IPS-11a (cell line): ENCODE data around the gene STEAP1B.
"Not testable (repeated sequence)": the region's sequence is repeated elsewhere in the genome, so short reads cannot be mapped to it uniquely, and the experiment has no call there.

Experiments used
- H3K4me3 ChIP-seq: one replicate; pipeline ENCODE4 v1.5.1; 2013; ENCODE audit warnings: low read depth, low read length, control low read depth

STEAP1B gene

DNA sequence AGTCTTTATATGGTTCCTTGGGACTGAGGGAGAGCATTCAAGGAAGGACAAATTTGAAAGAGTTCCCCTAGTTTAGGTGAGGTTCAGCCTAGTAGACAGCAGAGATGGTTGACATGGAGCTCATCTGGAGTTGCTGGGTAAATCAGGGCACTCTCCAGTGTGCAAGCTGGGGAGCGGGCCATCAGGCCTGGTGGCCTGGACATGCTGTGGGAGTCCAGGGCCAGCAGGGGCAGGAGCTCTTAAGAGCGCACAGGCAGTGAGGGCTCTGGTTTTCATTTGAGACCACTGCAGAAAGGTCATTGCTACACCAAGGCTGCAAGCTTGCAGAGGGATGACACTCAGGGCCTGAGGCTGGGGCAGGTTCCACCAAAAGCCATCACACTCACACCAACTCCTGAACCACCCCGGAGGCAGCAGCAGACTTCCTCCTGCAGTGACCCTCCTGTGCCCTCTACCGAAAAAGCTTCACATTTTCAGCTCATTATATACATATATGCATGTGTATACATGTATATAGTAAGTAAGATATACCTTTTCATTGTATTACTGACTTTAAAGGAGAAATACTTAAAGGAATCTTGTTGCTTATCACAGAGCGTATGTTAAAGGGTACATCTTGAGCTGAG, 39.5 kb downstream of the STEAP1B start:
- H3K4me3 ChIP-seq = no peak overlapping the region

DNA sequence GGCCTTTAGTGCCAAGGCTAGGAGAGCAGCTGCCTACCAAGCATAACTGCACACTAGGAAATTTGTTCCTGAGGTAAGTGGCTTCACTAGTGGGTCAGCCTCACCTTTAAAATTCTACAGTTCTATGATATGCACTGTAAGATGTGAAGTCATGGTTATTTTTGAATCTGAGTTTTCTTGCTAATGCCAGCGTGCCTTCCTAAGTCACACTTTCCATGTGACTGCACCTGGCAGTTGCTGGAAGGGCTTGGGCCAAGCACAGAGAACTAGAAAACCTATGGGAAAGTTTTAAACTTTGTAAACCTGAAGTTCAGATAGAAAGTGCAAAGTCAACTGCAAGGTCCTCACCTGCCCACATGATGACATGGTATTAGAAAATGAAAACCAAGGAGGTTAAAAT, 42.5 kb downstream of the STEAP1B start:
- no peak overlapping the region for H3K4me3 ChIP-seq

DNA sequence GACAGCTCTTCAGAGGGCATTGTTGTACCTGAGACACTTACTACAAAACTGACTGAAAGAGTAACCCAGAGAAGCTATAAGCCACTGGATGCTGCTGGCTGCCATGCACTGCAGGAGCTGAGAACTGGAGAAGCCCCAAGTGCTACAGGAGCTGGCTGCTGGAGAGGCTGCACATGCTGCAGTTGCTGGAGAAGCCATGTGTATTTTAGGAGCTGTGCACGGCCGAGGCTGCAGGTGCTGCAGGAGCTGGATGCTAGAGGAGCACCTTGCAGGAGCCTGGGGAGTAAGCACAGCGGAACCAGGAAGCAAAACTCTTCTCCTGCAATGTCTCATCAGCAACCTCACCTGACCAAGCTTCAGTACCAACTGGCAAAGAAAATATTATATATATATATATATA, 45.5 kb downstream of the STEAP1B start:
- H3K4me3 ChIP-seq = no peak overlapping the region

DNA sequence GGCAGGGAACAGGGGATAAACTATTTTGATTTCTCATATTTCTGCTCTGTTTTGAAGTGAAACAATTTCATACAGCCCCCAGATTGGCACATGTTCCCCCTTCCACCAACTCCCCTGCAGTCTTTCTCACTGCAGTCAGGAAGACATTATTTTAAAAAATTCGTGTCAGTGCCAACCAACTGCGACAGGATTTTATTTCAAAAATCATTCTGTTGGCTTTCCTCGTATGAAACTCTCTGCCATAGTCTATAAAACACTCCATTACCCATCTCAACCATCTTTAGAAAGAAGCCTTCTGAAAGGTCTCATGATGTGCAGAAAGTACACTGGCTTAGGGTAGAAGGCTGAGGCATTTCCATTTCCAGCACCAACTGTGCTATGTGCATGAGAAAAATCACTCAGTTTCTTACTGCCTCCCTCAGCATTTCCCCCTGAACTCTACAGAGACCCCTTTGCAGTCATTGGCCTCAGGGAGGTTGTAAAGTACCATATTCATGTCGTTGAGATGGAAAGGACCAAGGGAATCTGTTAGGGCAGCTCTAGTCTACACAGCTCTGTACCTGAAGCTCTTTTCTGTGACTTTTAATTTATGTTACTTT, 46.9 kb downstream of the STEAP1B start:
- H3K4me3 ChIP-seq = no peak overlapping the region

DNA sequence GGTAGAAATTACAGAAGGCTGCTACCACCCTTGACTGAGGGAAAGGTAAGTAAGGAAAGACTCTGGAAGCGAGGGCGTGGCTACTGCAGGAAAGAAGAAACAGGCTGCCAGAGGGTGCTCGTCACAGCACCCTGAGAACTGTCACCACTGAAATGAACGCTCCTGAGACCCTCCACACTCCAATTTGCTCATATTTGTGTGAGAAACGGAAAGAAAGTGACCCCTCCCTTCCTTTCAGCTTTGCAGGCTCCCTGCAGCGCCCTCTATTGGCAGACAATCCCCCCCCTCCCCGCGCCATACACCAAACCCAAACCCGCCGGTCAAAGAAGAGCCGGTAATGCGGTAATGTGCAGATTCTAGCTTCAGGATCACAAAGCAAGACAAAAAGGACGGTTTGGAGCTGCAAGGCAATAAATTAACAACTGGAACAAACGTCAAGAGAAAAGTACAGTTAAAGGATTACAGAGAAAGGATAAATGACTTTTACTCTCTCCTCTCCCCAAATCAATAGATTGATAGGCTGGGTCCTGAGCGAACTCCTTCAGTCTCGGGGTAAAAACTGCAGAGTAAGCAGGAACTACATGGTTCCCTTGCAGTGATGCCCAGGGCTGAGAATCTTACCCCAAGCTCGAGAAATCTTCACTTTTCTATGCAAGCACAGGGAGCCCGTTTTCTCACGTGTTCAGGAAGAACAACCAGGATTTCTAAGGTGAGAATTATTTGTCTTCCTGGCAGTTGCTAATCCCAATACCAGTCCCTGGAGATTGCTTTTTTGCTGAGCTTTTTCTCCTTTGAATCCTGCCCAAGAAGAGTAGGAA, 47.6 kb downstream of the STEAP1B start:
- H3K4me3 ChIP-seq = no peak overlapping the region

DNA sequence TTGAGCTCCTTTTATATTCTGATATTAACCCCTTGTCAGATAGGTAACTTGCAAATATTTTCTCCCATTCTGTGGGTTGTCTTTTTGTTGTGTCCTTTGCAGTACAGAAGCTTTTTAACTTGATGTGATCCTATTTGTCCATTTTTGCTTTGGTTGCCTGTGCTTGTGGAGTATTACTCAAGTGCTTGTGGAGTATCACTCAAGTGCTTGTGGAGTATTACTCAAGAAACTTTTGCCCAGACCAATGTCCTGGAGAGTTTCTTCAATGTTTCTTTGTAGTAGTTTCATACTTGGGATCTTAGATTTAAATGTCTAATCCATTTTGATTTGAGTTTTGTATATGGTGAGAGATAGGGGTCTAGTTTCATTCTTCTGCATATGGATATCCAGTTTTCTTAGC, 50.0 kb downstream of the STEAP1B start:
- not testable (repeated sequence) for H3K4me3 ChIP-seq

DNA sequence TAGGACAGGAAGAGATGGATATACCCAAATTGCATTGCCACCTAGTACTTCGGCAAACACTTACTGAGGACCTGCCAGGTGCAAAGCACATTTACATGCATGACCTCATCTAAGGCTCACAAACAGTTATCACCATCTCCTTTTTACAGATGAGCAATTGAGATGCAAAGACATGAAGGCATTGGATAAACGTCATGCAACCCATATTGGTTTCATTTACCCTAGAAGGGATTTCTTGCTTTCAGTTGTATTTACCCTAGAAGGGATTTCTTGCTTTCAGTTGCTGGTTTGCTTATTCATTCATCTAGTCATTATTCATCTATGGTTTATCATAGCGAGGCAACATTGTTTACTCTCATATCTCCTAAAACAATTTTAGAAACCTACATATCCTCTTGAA, 52.2 kb downstream of the STEAP1B start:
- no peak overlapping the region for H3K4me3 ChIP-seq

DNA sequence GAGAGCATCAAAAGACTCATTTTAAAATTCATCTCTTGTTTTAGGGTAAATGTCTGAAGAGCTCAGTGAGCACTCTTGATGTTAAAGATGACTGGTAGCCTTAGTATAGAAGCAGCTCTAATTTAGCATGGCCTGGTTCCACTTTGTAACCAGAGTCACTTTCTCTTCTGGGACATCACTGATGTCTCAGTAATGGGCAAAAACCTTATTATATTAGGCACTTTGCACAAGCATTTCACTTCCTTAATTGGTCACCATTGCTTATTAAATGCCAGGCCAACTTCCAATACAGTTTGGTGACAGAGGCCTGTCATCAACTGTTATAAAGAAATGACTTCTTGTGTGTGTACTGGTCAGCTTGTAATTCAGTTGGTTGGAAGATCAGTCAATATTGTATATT, 53.0 kb downstream of the STEAP1B start:
- H3K4me3 ChIP-seq = no peak overlapping the region

DNA sequence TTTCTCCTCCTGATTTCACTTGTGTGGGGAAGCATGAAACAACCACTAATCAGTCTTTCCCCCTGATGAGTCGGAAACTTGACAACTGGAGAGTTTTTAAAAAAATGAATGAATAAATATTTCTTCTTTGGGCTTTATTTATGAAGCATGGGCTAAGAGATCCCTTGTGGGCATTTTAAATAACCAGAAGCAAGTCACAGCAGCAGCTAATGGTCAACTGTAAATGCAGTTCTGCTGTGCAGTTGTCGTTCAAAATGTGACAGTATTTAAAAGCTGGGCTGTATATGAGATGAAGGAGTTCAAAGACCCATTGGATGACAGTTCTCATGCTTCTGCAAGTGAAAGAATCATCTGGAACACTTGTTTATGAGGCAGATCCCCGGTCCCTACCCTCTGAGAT, 54.1 kb downstream of the STEAP1B start:
- no peak overlapping the region for H3K4me3 ChIP-seq

DNA sequence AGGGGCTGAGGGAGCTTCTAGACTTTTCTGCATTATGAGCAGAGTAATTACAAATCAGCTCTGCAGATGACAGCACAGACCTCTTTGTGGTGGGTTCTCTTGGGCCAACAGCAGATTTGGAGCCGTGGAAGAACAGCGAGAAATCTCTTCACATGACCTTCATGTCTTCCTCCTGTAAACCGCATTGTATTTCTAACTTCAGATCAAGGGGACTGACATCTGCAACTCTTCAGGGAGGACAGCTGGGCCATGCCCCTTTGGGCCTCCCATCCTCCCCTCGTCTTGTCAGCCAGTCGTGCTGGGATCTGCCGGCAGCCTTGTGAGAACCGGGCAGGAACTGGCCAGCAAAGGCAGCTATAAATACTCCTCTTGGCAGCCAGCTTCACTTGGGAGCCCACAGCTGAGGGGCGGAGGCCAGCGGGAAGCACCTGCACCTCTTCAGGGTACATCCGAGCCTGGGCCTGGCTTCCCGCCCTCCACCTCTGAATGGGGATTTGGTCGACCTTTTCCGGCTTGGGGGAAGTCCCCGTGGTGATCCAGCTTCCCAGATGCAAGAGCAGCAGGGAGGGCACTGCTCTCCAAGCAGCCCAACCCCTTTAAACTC, 54.7 kb downstream of the STEAP1B start:
- no peak overlapping the region for H3K4me3 ChIP-seq

DNA sequence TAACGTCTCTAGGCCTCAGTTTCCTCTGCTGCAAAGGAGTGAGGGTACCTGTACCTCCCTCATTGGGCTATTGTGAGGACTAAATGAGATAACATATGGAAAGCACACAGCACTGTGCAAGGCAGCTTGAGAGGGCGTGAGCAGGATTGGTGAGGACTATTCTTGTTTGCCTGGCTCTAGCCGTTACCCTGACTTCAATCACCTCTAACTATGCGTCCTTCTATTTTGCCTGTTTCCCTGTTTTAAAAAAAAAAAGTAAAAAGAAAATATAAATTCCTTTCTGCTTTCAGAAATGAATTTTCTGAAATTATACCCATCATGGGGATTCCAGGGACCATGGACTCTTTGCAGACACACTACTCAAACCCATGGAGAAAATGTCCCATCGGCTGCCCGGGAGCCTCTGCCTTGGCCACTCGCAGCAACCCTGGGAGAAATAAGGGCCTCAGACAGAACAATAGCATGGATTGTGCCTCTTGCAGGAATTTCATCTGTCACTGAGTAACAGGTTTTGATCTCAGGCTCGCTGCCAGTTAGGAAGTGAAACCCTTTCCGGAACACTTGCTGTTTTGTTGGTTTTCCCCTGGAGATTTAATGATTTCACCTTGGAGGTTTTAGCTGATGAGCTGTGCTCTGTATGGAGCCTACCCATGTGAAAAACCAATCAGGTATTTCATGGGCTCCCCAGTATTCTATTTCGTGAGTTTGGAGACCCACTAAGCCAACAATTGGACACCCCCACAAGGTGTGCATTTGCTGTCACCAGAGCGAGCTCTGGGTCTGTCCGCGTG, 55.6 kb downstream of the STEAP1B start:
- no peak overlapping the region for H3K4me3 ChIP-seq

DNA sequence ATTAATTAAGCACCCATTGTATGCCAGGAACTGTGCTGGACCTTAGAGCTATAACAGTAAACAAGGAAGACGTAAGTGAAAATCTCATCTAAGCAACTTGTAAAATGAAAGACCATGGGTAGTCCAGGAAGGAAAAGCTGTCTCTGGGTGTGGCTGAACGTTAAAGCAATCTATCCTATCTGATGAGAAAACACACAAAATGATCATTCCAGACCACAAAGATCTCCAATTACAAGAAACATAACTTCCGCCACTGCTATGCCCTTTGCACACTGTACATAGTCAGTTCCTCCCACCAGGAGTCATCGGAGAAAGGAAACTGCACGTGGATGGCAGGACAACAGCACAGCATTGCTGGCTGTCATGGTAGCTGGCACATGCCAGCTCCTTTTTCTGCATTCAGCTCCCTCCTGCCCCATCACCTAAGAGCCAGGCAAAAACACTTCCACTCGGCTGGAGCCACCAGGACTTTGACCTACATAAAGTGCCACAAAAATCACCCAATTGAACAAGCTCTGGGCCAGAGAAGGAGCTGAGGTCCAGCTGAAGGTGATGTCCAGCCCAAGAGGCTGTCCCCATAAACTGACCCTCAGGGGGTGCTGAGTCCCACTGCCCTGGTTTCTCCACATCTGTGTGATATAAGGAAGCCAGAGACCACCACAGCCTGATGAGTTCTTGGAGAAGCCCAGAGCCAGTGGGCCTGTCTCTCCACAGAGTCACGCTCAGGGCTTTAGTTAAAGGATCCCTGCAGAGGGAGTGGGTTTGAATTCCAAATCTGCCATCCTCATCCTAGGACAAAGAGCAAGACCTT, 56.4 kb downstream of the STEAP1B start:
- H3K4me3 ChIP-seq = no peak overlapping the region

DNA sequence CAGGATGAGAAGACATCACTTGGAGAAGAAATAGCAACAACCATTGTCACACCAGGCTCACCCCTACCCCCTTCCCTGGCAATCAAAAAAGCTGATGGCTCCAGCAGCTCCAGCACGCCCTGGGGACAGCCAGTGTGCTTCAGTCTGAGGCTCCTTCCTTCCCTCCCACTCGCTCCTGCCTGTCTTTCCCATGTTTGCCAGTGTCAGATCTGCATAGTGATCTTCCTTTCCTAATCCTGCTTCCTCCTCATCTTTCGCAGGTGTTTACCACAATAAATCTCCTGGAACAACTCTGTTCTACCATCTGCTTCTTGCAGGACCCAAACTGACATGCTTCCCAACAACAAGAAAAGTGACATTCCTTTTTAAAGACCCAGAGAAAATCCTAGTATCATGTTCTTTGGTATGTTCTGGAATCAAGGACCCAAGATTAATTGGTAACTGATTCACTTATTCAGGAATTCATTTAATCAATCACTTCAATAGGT, 57.1 kb downstream of the STEAP1B start:
- no peak overlapping the region for H3K4me3 ChIP-seq

DNA sequence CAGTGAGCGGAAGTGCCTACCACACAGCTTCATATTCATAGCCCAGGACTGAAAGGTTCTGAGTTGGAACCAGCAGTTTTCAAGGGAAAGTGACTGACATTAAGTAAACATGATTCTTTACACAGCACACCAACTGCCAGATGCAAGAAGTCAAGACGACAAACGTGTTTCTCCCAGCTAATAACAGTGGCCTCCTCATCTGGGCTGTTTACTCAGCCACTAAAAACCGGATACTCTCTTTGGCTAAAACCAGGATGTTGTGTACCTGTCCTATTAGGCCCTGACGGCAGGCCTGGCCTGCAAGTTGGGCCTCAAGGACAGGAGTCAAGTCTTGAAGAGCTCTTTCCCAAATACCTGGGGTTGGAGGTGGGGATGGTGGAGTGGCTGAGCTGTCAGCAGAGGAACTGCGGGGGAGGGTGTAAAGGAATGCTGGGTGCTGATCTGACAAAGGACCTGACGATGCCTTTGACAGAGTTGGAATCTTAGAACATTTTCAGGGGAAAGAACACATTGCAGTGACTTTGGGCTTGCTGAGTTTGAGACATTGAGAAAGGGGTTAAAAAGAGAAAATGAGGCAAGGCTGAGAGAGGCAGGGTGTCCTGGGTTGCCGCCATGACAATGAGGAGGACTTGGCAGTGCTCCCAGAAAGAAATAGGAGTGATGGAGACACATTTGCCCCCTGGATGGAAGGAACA, 57.7 kb downstream of the STEAP1B start:
- H3K4me3 ChIP-seq = no peak overlapping the region

DNA sequence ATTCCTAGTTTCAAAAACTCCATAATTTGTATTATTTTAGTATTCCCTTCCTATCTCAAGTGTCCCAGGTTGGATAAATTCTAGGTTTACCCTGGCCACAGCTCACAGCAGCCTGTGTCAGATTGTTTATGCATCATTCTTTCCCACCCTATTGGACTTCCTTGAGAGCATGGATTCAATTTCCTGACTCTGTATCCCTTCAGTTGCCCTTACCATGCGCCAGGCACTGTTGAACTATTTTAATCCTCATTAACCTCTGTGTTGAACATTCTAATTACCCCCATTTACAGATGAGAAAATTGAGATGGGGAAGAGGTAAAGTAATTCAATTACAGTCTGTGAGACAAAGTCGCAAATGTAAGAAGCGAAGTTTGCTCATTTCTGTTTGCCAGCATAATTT, 58.8 kb downstream of the STEAP1B start:
- no peak overlapping the region for H3K4me3 ChIP-seq

DNA sequence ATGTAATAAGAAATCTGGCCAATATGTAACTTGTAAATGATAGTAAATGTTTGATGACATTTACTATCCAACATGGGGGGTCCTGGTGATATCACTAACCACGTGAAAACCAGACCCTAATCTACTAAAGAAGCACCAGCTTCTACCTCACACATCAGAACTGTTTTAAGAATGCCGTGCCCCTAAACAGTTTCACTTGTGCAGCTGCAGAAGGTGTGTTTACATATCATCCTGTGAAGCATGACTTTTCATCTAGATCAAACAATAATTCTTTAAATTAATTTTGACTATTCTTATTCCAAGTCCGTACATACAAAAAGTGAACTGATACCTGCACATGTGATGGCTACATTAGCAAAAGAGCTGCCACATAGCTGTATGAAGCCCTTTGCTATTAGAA, 61.0 kb downstream of the STEAP1B start:
- H3K4me3 ChIP-seq = no peak overlapping the region

DNA sequence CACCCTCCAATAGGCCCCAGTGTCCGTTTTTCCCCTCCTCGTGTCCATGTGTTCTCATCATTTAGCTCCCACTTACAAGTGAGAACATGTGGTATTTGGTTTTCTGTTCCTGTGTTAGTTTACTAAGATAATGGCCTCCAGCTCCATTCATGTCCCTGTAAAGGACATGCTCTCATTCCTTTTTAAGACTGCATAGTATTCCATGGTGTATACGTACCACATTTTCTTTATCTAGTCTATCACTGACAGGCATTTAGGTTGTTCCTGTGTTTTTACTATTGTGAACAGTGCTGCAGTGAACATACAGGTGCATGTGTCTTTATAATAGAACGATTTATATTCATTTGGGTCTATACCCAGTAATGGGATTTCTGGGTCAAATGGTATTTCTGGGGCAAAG, 63.4 kb downstream of the STEAP1B start:
- H3K4me3 ChIP-seq = not testable (repeated sequence)

DNA sequence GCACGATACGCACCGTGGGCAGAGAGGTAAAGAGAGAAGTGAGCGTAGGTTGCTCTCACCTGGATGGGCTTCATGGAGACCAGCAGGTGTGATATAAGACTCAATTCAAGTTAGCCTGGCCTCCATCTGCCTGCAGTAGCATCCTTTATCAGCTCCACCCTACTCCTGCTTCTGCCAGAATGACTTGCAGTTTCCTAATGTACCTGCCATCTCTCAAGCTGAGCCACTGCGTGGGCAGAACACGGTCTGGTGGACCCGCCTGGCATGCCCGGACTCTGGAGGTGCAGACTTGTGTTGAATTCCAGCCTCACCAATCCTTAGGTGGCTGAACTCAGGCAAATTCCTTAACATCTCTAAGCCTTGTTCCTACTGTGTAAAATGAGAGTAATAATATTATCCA, 64.3 kb downstream of the STEAP1B start:
- H3K4me3 ChIP-seq = no peak overlapping the region

DNA sequence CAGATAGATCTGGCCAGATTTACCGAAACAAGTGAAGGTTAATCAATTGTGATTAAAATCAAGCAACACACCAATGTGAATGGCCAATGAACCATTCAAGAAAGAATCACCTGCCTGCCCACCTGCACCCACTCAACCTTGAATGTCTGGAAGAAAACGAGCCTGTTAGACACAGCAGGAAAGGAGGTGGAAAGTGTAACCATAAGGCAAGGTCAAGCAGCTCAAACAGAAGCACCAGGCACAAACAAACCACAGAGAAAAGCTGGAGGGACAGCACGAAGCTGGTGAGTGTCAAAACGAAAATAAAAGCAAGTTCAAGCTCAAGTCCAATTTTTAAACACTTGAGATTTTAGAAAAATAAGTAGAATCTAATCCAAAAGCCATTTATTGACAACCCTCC, 64.9 kb downstream of the STEAP1B start:
- H3K4me3 ChIP-seq = no peak overlapping the region
